HG03378 (cell line): Measurements from ENCODE around the gene TSPAN33.
"Not testable (repeated sequence)": the region's sequence is repeated elsewhere in the genome, so short reads cannot be mapped to it uniquely, and the experiment has no call there.

ENCODE experiments used
- ATAC-seq: cut with Tn5 transposase; IDR thresholded peaks from one replicate; pipeline ENCODE4 v1.9.1; 2021; ENCODE audit warnings: mild to moderate bottlenecking, moderate library complexity; ENCODE audit not compliant: unreplicated experiment

Gene TSPAN33

DNA sequence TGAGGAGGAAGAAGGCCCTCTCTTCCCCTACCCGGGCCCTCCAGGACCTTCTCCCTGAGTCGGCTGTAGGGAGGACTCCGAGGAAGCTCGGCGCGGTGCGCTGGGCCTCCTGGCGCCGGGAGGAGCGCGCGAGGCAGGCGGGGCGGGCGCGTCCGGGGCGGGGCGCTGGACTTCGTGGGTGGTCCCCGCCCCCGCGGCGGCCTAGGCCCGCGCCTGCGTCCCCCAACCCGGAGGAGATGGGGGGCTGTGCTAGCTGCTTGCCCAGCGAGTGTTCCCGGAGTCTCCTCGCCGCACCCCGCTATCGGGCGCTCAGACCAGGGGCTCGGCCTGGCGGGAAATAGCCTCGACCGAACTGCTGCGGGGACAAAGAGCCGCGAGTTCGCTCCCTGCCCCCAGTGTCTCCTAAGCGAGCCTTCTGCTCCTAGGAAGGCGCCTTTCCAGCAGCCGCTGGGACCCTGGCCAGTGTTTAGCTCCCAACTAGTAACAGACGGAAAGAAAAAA lies 24.7 kb downstream of the TSPAN33 start:
- no peak for ATAC-seq

DNA sequence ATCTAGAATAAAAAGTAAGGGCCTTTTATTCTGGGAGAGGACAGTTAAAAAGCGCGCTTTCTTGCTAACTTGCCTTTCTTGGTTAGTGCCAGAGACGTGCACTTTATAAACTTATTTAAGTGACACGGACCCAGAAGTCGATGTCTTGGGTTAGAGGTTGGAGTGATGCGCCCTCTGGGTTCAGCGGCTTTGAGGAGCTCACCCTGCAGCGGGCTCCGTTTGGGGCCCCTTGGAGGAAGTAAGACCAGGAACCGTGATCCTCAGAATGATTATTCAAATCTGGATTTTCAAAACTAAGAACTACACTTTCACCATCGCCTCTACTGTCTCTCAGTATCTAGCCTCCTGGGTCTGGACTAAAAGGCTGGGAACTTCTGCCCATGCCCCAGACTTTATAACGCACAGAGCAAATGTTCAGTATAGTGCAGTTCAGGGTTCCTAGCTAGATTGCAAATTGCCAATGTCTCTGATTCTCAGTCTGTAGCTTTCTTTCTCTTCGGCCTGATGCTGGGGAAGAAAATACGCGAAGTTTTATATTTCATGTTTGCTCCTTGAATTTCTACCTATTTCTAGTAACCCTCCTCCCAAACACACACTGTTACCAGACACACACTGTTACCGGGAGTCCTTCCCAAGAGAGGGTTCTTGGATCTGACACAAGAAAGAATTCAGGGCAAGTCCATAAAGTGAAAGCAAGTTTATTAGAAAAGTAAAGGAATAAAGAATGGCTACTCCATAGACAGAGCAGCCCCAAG lies 25.4 kb downstream of the TSPAN33 start:
- peak; percentile 67 for ATAC-seq

DNA sequence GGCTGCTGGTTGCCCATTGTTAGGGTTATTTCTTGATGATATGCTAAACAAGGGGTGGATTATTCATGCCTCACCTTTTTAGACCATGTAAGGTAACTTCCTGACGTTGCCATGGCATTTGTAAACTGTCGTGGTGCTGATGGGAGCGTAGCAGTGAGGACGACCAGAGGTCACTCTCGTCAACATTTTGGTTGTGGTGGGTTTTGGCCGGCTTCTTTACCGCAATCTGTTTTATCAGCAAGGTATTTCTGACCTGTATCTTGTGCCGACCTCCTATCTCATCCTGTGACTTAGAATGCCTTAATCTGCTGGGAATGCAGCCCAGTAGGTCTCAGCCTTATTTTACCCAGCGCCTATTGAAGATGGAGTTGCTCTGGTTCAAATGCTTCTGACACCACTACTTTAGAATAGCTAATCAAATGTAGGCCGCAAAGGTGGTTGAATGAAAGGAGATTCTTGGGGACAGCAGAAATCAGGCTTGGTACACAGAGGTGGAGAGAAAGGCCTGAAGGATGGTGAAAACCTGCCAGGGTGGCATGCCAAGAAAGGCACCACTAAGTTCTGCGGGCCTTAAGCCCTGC lies 26.0 kb downstream of the TSPAN33 start:
- no peak for ATAC-seq

DNA sequence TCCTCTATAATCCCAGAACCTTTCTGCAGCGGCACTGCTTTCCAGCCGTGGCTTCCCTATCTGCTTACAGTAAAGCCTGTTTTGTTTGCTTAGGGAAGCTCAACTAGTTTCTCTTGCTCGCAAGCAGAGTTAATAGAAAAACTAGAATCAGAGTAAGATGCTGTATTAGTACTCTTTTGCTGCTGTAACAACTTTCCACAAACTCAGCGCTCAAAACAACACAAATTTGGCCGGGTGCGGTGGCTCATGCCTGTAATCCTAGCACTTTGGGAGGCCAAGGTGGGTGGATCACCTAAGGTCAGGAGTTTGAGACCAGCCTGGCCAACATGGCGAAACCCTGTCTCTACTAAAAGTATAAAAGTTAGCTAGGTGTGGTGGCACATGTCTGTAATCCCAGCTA lies 29.4 kb downstream of the TSPAN33 start:
- ATAC-seq = not testable (repeated sequence)

DNA sequence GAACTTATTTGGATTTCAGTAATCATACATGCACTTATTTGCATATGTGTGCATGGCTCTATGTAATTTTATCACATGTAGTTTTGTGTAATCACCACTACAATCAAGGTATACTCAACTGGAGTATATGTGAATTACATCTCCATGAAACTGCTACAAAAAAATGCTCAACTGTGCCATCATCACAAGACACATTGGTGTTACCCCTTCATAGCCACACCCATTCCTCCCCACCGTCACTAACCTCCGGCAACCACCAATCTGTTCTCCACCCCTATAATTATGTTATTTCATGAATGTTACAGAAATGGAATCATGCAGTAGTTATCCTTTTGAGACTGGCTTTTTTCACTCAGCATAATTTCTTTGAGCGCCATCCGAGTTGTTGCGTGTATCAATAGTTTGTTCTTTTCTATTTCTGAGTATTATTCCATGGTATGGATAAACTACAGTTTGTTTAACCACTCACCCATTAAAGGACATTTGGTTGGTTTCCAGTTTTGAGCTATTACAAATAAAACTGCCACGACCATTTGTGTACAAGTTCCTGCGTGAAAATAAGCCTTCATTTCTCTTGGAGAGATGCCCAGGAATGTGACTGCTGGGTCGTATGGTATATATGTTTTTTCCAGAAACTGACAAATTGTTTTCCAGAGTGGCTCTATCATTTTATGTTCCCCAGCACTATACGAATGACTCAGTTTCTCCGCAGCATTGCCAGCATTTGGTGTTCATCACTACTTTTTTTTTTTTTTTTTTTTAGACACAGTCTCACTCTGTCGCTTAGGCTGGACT lies 32.6 kb downstream of the TSPAN33 start:
- ATAC-seq = no peak

DNA sequence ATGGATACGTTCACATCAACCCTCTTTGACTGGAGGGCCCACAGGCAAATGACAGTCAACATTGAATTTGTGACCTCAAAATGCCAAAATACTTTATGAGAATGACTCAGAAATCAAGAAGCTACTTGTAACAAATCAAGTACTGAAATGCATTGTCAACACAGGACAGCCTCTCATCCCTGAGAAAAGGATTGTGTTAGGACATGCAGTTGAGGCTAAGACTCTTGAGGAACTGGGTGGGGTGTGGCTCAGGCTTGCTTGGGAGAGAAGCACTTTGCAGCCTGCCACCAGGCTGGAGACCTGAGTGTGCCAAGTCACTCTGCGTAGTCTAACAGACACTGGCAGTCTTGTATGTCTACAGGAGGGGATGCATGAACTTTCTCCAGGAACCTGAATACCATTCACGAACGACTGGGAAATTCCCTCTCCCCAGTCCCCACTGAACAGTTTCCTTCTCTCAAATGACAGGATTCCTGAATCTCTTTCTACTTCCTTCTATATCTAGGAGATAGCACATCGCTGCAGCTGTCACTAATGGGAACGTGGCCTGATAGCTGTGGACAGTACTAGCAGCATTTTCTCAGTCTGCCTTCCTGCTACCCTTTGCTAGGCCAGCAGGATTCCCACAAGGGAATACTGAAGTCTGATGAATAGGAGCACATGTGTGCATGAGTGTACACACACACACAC lies 40.6 kb downstream of the TSPAN33 start:
- no peak for ATAC-seq

DNA sequence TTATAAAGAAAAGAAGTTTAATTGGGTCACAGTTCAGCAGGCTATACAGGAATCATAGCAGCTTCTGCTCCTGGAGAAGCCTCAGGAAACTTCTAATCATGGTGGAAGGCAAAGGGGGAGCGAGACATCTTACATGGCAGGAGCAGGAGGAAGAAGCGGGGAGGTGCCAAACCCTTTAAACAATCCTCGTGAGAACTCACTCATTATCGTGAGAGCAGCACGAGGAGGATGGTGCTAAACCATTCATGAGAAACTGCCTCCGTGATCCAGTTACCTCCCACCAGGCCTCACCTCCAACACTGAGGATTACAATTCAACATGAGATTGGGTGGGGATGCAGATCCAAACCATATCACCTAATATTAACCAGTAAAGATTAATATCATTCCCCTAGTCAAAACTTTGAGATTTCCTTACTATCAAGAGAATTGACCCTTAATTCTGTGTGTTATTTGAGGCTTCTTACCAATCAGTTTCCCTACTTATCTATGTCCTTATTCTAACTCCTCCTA lies 42.3 kb downstream of the TSPAN33 start:
- no peak for ATAC-seq

DNA sequence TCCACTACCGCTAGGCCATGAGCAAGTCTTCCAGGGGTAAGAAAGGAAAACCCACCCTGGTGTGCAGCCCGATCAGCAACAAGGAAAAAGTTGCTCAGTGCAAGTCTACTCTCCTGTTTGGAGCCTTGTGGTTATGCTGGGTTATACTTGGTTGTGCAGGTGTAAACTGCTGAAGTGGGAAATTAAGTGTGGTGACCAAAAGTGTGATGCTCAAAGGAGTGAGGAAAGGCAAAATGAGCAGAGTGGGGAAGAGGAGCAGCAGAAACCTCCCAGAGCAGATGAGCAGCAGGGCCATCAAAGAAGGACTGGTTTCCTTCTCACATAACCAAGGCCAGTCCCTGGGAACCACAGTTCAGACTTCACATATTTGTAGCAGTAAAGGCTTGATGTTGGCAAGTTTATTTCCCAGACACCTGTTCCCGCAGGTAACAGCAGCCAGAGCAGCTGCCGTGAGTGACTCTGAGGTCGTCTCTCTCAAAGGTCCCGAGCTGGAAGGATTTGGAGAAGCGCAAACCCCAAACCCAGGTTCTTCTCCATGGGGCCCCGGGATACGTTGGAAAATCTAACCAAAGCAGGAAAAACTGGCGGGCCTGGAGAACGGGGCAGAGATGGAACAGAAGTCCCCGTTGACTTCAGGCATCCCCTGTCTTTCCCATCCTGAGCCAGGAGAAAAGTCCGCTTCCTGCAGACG lies 43.3 kb downstream of the TSPAN33 start:
- no peak for ATAC-seq

DNA sequence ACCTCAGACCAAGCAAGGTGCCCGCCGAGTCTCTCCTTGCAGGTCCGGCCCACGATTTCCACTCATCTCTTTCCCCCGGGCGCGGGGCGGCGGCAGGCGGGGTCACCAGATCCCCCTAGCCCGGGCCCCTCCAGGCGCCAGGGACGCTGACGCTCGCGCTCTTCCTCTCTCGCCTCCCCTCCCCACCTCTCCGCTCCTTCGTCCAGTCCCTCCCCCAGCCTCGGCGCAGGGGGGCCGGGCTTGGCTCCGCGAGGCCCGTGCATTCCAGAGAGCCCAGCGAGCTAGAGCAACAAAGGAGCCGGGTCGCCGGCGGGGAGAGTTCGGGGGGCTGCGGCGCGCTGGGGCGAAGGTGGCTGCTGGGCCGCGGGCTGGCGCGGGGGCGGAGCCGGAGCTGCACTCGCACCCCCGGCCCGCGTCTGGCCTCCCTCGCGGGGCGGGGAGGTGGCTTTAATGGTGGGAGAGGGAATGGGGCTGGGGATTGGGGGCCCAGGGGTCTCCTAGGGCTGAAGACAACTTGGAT lies 43.9 kb downstream of the TSPAN33 start, which contains the start of gene SMO:
SMO (plus strand) TSS at position 262 of the 520 bp plus-strand sequence. CDS start 519 bp downstream, outside the sequence.
- ATAC-seq = no peak

DNA sequence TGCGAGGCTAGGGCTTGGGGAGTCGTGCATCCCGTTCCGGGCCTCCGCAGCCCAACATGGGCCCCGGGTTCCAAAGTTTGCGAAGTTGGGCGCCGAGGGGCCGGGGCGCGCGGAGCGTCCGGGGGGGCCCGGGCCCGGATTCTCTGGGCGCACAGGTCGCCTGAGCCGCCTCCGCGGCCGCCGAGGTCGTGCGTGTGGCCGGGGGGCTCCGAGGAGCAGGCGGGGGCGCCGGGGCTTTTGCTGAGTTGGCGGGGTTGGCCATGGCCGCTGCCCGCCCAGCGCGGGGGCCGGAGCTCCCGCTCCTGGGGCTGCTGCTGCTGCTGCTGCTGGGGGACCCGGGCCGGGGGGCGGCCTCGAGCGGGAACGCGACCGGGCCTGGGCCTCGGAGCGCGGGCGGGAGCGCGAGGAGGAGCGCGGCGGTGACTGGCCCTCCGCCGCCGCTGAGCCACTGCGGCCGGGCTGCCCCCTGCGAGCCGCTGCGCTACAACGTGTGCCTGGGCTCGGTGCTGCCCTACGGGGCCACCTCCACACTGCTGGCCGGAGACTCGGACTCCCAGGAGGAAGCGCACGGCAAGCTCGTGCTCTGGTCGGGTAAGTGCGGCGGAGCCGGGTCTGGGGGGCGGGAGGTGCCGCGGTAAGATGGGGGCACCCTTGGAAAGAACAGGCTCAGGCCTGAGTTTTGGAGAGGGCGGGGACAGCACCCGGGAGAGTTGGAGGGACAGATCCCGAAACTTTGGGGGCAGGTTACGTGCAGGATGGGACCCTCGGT lies 44.6 kb downstream of the TSPAN33 start:
- ATAC-seq = no peak

DNA sequence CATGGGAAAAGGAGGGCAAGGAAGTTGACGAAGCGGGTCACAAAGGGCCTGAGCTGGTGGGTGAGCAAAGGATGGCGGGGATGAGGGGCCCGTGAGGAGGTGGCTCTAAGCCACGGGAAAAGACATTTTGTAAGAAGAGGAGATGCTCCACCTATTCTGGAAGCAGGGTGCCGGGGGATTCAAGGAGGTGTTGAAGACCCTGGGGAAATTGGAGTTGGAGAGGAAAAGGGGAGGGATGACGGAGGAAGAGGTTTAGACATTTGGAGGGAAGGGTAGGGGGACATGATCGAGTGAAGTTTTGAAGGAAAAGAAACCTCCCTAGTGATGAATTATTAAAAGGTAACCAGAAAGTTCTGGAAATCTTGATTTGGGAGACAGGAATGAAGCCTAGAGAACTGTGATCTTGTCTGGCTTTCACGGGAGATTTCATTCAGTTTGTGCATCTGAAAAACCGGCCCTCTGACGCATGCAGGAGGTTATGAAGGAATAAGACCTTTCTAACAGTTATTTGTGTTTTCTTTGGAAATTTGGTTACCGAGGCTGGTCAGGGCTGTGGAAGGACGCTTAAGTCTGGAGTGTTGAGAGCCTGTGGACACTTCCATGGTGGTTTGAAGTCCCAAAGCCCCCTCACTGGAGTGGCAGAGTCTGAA lies 45.3 kb downstream of the TSPAN33 start:
- ATAC-seq = no peak

DNA sequence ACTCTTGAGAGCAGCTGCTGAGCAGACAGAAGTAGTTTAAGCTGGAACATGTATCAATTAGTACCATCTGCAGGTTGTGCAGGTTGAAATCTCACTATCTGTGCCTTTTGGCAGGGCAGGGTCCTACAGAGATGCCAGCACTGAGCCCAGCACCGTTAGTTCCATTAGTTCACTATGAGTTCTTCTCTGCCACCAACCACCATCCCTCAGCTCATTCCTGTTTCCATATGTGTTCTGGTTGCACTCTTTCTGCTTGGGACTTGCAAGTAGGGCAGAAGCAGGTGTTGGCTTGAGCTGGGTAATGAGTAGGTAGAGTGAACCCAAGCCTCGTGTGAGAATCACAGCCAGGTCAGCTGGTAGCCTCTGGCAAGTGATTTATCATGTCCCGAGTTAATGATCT lies 46.8 kb downstream of the TSPAN33 start:
- ATAC-seq = no peak

DNA sequence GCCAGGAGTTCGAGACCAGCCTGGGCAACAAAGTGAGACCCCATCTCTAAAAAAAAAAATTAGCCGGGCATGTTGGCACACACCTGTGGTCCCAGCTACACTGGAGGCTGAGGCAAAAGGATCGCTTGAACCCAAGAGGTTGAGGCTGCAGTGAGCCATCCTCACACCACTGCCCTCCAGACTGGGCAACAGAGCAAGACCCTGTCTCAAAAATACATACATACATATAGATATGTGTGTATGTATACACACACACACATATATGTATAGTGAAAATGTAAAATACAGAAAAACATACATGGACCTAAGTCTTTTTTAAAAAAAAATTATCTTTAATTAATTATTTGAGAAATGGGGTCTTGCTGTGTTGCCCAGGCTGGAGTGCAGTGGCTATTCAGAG lies 49.4 kb downstream of the TSPAN33 start:
- no peak for ATAC-seq

DNA sequence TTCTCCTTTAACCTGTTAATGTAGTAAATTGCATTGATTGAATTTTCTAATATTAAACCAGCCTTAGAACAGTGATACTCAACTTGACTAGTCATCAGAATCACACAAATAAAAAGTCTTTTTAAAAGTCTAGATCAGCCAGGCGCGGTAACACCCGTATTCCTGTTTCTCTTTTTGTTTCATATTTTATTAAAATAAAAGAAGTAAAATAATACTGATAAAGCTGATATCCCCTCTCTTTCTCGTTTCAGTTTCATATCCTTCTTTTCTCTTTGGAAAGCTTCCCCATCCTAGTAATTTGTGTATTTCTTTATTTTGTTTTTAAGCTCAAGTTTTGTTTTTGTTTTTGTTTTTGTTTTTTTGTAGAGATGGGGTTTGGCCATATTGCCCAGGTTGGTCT lies 53.3 kb downstream of the TSPAN33 start:
- no peak for ATAC-seq

DNA sequence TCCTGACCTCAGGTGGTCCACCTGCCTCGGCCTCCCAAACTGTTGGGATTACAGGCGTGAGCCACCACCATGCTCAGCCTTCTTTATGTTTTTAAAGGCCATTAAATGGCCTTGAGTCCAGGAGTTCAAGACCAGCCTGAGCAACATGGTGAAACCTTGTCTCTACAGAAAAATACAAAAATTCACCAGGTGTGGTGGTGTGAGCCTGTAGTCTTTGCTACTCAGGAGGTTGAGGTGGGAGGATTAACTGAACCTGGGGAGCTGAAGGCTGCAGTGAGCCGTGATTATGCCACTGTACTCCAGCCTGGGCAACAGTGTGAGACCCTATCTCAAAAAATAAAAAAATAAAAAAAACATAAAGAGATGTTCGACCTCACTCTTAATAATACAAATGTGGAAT lies 54.9 kb downstream of the TSPAN33 start:
- no peak for ATAC-seq

DNA sequence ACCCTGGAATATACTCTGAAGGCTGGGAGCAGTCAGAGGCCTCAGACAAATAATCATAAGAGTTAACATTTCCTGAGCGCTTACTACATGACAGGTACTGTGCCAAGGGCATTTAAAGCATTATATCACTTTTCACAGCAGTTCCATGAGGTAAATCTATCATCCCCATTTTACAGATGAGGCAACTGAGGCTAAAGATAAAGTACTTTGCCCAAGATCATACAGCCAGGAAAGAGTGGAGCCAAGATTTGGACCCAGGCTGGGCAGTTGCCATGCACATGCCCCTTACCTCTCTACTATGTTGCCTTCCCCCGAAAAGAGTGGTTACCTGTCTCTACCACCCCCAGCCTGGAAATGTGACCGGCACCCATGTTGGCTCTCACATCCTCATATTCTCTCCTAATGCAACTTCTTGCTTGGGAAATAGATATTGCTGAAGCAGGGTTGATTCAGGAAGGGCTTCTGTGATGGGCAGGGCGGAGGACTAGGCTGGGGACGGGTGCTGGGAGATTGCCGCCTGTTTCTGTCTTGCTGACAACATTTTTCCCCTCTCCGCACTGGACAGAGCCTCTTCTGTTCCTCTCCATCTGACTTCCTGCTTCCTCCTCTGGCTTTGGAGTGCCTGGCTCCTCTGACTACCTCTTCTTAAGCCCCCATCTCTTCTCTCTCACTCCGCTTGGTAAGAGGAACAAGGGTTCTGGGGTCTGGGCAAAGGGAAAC lies 57.7 kb downstream of the TSPAN33 start:
- no peak for ATAC-seq

DNA sequence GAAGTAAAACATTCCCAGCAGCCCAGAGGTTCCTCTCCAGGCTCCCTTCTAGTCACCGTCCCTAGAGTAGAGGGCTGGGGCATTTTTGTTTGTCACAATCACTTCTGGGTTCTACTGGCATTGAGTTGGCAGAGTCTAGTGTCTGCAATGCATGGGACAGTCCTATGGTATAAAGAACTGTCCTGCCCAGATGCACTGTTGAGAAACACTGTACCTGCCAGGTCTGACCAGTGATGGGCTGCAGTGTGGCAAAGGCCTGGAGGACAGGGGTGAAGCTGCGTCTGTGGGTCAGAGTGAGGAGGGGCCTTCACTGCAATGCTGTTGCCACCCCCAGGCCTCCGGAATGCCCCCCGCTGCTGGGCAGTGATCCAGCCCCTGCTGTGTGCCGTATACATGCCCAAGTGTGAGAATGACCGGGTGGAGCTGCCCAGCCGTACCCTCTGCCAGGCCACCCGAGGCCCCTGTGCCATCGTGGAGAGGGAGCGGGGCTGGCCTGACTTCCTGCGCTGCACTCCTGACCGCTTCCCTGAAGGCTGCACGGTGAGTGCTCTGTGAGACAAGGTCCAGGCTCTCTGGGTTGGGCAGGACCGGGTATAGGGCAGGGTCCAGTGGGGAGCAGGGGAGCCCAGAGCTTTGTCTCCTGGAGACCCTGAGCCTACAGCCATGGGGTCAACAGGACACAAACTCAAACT lies 58.7 kb downstream of the TSPAN33 start:
- ATAC-seq = no peak
